ENCODE measurements around the gene ARHGAP6.

GRCh38 chrX:11172415-11172814 is 493.3 kb downstream of the ARHGAP6 start:
- TF ChIP-seq RAD21 (IDR thresholded peaks at IDR 0.05; ENCODE audit: low read depth) (no peak), TEAD4 (IDR thresholded peaks at IDR 0.05) (no peak), NFIC (IDR thresholded peaks at IDR 0.05) (no peak), REST (IDR thresholded peaks at IDR 0.05; ENCODE audit: low read depth) (no peak), MAX (IDR thresholded peaks at IDR 0.05) (no peak), TAF1 (IDR thresholded peaks at IDR 0.05; ENCODE audit: low read depth) (no peak), CEBPB (IDR thresholded peaks at IDR 0.05) (no peak), EGR1 (IDR thresholded peaks at IDR 0.05) (no peak), CREB1 (IDR thresholded peaks at IDR 0.05; ENCODE audit: low read depth) (no peak), USF1 (IDR thresholded peaks at IDR 0.05) (no peak), FOXM1 (IDR thresholded peaks at IDR 0.05; ENCODE audit: borderline replicate concordance, low read depth) (no peak)
